ENCODE measurements around the gene ANKRD55. TPM values are rescaled to one million over a fixed set of nuclear protein-coding genes. Genes with fewer than 3 reads are reported as not detected.
A peak's percentile ranks its signal among the peaks of the same experiment; 100 is the strongest.
"Not testable (repeated sequence)": the region's sequence is repeated elsewhere in the genome, so short reads cannot be mapped to it uniquely, and the experiment has no call there.

ANKRD55 gene
- total RNA-seq, 1 experiment from 2014 or later: not detected

GRCh38 chr5:56085193-56085592 is 147.9 kb downstream of the ANKRD55 start:
- DNase-seq: no peak
- H2AFZ ChIP-seq: no peak overlapping the region
- H3K27me3 ChIP-seq (ENCODE audit: insufficient read depth, low read depth): no peaks in the 10 kb centered on the region
- no peaks in the 10 kb centered on the region for H3K36me3 ChIP-seq (ENCODE audit: low read depth)
- no peak overlapping the region for H3K4me2 ChIP-seq
- H3K27ac ChIP-seq: no peak overlapping the region
- no peaks in the 10 kb centered on the region for H3K9me2 ChIP-seq (ENCODE audit: insufficient read depth)
- H4K20me1 ChIP-seq (ENCODE audit: insufficient read depth): no peaks in the 10 kb centered on the region
- no peak for TF ChIP-seq EZH2 (IDR thresholded peaks at IDR 0.05; ENCODE audit: low read depth)
- POLR2A ChIA-PET (ENCODE audit: unreplicated experiment): no interaction called here
- H3K4me3 ChIP-seq: no peak overlapping the region
- H3K9me3 ChIP-seq (ENCODE audit: insufficient read depth, low read depth): no peaks in the 10 kb centered on the region
- BruUV-seq (replicated peaks): no TSS peak
- H3K4me1 ChIP-seq (replicated peaks; ENCODE audit: insufficient read depth): peaks cover 18% of the 10 kb centered on the region
- H3K79me2 ChIP-seq (ENCODE audit: low read depth): no peaks in the 10 kb centered on the region
- intact Hi-C loops (cut with micrococcal nuclease; ENCODE audit: unreplicated experiment): no loop called here
- CTCF ChIA-PET: no interaction called here
- peaks cover 18% of the 10 kb centered on the region for H3F3A ChIP-seq (ENCODE audit: insufficient read depth, low read depth)

GRCh38 chr5:56083286-56083854 is 149.8 kb downstream of the ANKRD55 start:
- POLR2A ChIA-PET (ENCODE audit: unreplicated experiment): no interaction called here

GRCh38 chr5:56081053-56081642 is 152.0 kb downstream of the ANKRD55 start:
- H3K79me2 ChIP-seq (ENCODE audit: low read depth); H4K20me1 ChIP-seq (ENCODE audit: insufficient read depth); CTCF ChIA-PET; H3F3A ChIP-seq (ENCODE audit: insufficient read depth, low read depth); H3K36me3 ChIP-seq (ENCODE audit: low read depth); POLR2A ChIA-PET (ENCODE audit: unreplicated experiment); intact Hi-C loops (cut with micrococcal nuclease; ENCODE audit: unreplicated experiment); H3K9me2 ChIP-seq (ENCODE audit: insufficient read depth); H2AFZ ChIP-seq; BruUV-seq (replicated peaks); H3K4me1 ChIP-seq (replicated peaks; ENCODE audit: insufficient read depth); H3K4me2 ChIP-seq; H3K9me3 ChIP-seq (ENCODE audit: insufficient read depth, low read depth); H3K27ac ChIP-seq; H3K4me3 ChIP-seq; H3K27me3 ChIP-seq (ENCODE audit: insufficient read depth, low read depth): not testable (repeated sequence)
- DNase-seq: peak in 1 of 2 experiments; percentile 69

More at GRCh38 chr5:56083286-56083854, 149.8 kb downstream of the ANKRD55 start:
- no peaks in the 10 kb centered on the region for H4K20me1 ChIP-seq (ENCODE audit: insufficient read depth)
- H3K9me3 ChIP-seq (ENCODE audit: insufficient read depth, low read depth): no peaks in the 10 kb centered on the region
- H3K4me3 ChIP-seq: no peak overlapping the region
- intact Hi-C loops (cut with micrococcal nuclease; ENCODE audit: unreplicated experiment): no loop called here
- H3K27me3 ChIP-seq (ENCODE audit: insufficient read depth, low read depth): no peaks in the 10 kb centered on the region
- no peaks in the 10 kb centered on the region for H3K36me3 ChIP-seq (ENCODE audit: low read depth)
- H3K9me2 ChIP-seq (ENCODE audit: insufficient read depth): no peaks in the 10 kb centered on the region
- peaks cover 4% of the 10 kb centered on the region for H3K4me1 ChIP-seq (replicated peaks; ENCODE audit: insufficient read depth)
- no peak overlapping the region for H3K4me2 ChIP-seq
- H3K79me2 ChIP-seq (ENCODE audit: low read depth): no peaks in the 10 kb centered on the region
- no peak for DNase-seq
- BruUV-seq (replicated peaks): no TSS peak
- H3K27ac ChIP-seq: no peak overlapping the region
- no peak for TF ChIP-seq CTCF (conservative IDR thresholded peaks at IDR 0.05)
- no peak for TF ChIP-seq EZH2 (IDR thresholded peaks at IDR 0.05; ENCODE audit: low read depth)
- CTCF ChIA-PET: no interaction called here
- H3F3A ChIP-seq (ENCODE audit: insufficient read depth, low read depth): no peaks in the 10 kb centered on the region; the same call in 1 of the 2 replicates
- no peak overlapping the region for H2AFZ ChIP-seq

GRCh38 chr5:56080375-56081052 is 152.6 kb downstream of the ANKRD55 start:
- Histone ChIP-seq H3K27me3 (ENCODE audit: insufficient read depth, low read depth) (no peaks in the 10 kb centered on the region), H3K9me2 (ENCODE audit: insufficient read depth) (no peaks in the 10 kb centered on the region), H3K27ac (no peak overlapping the region), H3K4me1 (replicated peaks; ENCODE audit: insufficient read depth) (peaks cover 4% of the 10 kb centered on the region), H3K36me3 (ENCODE audit: low read depth) (no peaks in the 10 kb centered on the region), H3K4me3 (no peak overlapping the region), H3K4me2 (no peak overlapping the region), H2AFZ (no peak overlapping the region), H4K20me1 (ENCODE audit: insufficient read depth) (no peaks in the 10 kb centered on the region), H3K9me3 (ENCODE audit: insufficient read depth, low read depth) (no peaks in the 10 kb centered on the region), H3K79me2 (ENCODE audit: low read depth) (no peaks in the 10 kb centered on the region), H3F3A (ENCODE audit: insufficient read depth, low read depth) (no peaks in the 10 kb centered on the region; the same call in 1 of the 2 replicates)
- BruUV-seq (replicated peaks): no TSS peak
- intact Hi-C loops (cut with micrococcal nuclease; ENCODE audit: unreplicated experiment): no loop called here
- DNase-seq: no peak
- no peak for TF ChIP-seq CTCF (conservative IDR thresholded peaks at IDR 0.05)
- TF ChIP-seq EZH2 (IDR thresholded peaks at IDR 0.05; ENCODE audit: low read depth): no peak
- ChIA-PET POLR2A (ENCODE audit: unreplicated experiment) (no interaction called here), CTCF (no interaction called here)

- H2AFZ ChIP-seq; DNase-seq; H3K9me3 ChIP-seq (ENCODE audit: insufficient read depth, low read depth); H3K4me2 ChIP-seq; H3K9me2 ChIP-seq (ENCODE audit: insufficient read depth); POLR2A ChIA-PET (ENCODE audit: unreplicated experiment); H3K79me2 ChIP-seq (ENCODE audit: low read depth); CTCF ChIA-PET; H3K27ac ChIP-seq; BruUV-seq (replicated peaks); H3K27me3 ChIP-seq (ENCODE audit: insufficient read depth, low read depth); H3K4me3 ChIP-seq; H4K20me1 ChIP-seq (ENCODE audit: insufficient read depth); H3F3A ChIP-seq (ENCODE audit: insufficient read depth, low read depth); H3K36me3 ChIP-seq (ENCODE audit: low read depth); H3K4me1 ChIP-seq (replicated peaks; ENCODE audit: insufficient read depth); intact Hi-C loops (cut with micrococcal nuclease; ENCODE audit: unreplicated experiment): not testable (repeated sequence)
Observed at GRCh38 chr5:56079157-56079500, 154.0 kb downstream of the ANKRD55 start.

Measured in PC-9 (cell line).